ENCODE results near the gene GAB3.

DNA sequence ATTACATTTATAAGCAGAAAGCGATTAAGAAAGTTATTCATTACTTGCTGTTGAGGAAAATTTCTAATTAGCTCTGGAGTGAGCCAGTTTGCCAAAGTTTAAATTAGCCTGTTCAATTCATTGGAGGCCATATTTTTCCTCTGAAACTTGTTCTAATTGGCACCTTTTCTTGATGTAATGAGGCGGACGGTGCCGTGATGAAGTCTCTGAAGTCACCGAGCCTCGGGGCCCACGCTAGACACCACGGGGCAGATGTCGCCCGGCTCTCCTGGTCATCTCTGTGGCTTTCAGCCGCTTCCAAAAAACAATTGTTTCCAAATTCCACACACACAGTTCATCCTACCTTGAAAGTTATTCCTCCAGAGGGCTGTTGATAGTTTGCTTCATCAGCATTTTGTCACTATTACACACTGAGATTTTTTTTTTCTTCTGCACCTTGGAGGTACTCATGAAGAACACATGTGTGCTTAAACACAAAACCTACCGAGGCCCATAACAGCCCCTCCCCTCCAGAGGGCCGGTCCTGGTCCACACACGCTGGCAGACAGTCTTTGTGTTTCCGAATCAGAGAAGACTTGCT lies 93.6 kb downstream of the GAB3 start:
- TF ChIP-seq, protein P1, sequence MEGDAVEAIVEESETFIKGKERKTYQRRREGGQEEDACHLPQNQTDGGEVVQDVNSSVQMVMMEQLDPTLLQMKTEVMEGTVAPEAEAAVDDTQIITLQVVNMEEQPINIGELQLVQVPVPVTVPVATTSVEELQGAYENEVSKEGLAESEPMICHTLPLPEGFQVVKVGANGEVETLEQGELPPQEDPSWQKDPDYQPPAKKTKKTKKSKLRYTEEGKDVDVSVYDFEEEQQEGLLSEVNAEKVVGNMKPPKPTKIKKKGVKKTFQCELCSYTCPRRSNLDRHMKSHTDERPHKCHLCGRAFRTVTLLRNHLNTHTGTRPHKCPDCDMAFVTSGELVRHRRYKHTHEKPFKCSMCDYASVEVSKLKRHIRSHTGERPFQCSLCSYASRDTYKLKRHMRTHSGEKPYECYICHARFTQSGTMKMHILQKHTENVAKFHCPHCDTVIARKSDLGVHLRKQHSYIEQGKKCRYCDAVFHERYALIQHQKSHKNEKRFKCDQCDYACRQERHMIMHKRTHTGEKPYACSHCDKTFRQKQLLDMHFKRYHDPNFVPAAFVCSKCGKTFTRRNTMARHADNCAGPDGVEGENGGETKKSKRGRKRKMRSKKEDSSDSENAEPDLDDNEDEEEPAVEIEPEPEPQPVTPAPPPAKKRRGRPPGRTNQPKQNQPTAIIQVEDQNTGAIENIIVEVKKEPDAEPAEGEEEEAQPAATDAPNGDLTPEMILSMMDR (IDR thresholded peaks at IDR 0.05): no peak
- TF ChIP-seq NFIC (IDR thresholded peaks at IDR 0.05; ENCODE audit: borderline replicate concordance): no peak
- TF ChIP-seq USF1 (IDR thresholded peaks at IDR 0.05; ENCODE audit: borderline replicate concordance, low read depth): no peak
- TF ChIP-seq ZBTB33 (IDR thresholded peaks at IDR 0.05; ENCODE audit: borderline replicate concordance, low read depth): no peak
- no peak for TF ChIP-seq MAX (IDR thresholded peaks at IDR 0.05; ENCODE audit: low read depth)
- TF ChIP-seq FOXM1 (IDR thresholded peaks at IDR 0.05; ENCODE audit: low read depth): no peak
- TF ChIP-seq SMC3 (IDR thresholded peaks at IDR 0.05; ENCODE audit: low read depth, low read length): no peak
- no peak for TF ChIP-seq EP300 (IDR thresholded peaks at IDR 0.05; ENCODE audit: borderline replicate concordance in 1 of 2, low read depth in 1 of 2, low read length in 1 of 2)
- TF ChIP-seq CHD2 (IDR thresholded peaks at IDR 0.05; ENCODE audit: low read length, partially characterized antibody): no peak
- no peak for TF ChIP-seq YY1 (IDR thresholded peaks at IDR 0.05; ENCODE audit: low read depth)
- no peak for TF ChIP-seq POLR2AphosphoS5 (IDR thresholded peaks at IDR 0.05; ENCODE audit: low read depth, low read length)
- no peak for TF ChIP-seq TAF1 (IDR thresholded peaks at IDR 0.05; ENCODE audit: borderline replicate concordance, low read depth, low read length)

All from SK-N-SH (cell line).